ENCODE measurements around the gene CLEC17A.

The CLEC17A gene

GRCh38 chr19:14648506-14648905 lies 65.6 kb downstream of the CLEC17A start:
- DNase-seq (ENCODE audit: low read depth in 4 of 4, low spot score in 1 of 4), result no peak

GRCh38 chr19:14649020-14649419 lies 66.1 kb downstream of the CLEC17A start:
- no peak for DNase-seq (ENCODE audit: low read depth in 4 of 4, low spot score in 1 of 4)

GRCh38 chr19:14650161-14650560 lies 67.3 kb downstream of the CLEC17A start:
- DNase-seq (ENCODE audit: low read depth in 4 of 4, low spot score in 1 of 4), result no peak

- no peak for DNase-seq (ENCODE audit: low read depth in 4 of 4, low spot score in 1 of 4)
These were observed 72.1 kb downstream of the CLEC17A start for GRCh38 chr19:14654786-14655560.

GRCh38 chr19:14655726-14656125 lies 72.8 kb downstream of the CLEC17A start:
- no peak for DNase-seq (ENCODE audit: low read depth in 4 of 4, low spot score in 1 of 4)

- DNase-seq (ENCODE audit: low read depth in 4 of 4, low spot score in 1 of 4), result no peak
These were observed 77.1 kb downstream of the CLEC17A start for GRCh38 chr19:14659874-14660489.

- DNase-seq (ENCODE audit: low read depth in 4 of 4, low spot score in 1 of 4), result no peak
These were observed 78.6 kb downstream of the CLEC17A start for GRCh38 chr19:14661372-14661924.
